IMR-90 (cell line): ENCODE results near the gene TMEM221. TPM values are rescaled to one million over a fixed set of nuclear protein-coding genes. Genes with fewer than 3 reads are reported as not detected.

Experiments
- ATAC-seq: fragments of 200-7000 bp; cut with Tn5 transposase; 2 replicates; pipeline ENCODE4 v1.9.1; 2020; ENCODE audit warnings: low read depth, mild to moderate bottlenecking, moderate library complexity
- BruUV-seq: library from RNA; stranded (reverse); fragments of 400-500 nt; replicated peaks from 2 replicates; lab custom pipeline; 2021; lab: Mats Ljungman, UMichigan
- CTCF ChIA-PET: fragments of 300-600 bp; formaldehyde crosslinking; extraction: SDS; loops from one replicate; lab custom pipeline; 2021; ENCODE audit warnings: antibody characterized with exemption; lab: Yijun Ruan, JAX
- POLR2A ChIA-PET: fragments of 300-600 bp; sonication (Branson Sonifier 250); formaldehyde crosslinking; loops from one replicate; lab custom pipeline; 2022; ENCODE audit warnings: antibody characterized with exemption; ENCODE audit not compliant: unreplicated experiment; lab: Charles Lee
- DNase-seq: peaks from one replicate; pipeline ENCODE4 v3.0.0; 2013
- H2AFZ ChIP-seq: replicated peaks from 2 replicates; pipeline ENCODE3; 2013; ENCODE audit warnings: low read length, mild to moderate bottlenecking; ENCODE audit not compliant: poor library complexity
- H2AK5ac ChIP-seq: 2 replicates; pipeline ENCODE4 v1.6.1; 2013; ENCODE audit warnings: low read depth, low read length, inconsistent platforms
- H2AK9ac ChIP-seq: replicated peaks from 2 replicates; pipeline ENCODE3; 2013; ENCODE audit warnings: mild to moderate bottlenecking, low read depth, low read length, moderate library complexity; ENCODE audit not compliant: poor library complexity
- H2BK120ac ChIP-seq: 2 replicates; pipeline ENCODE4 v1.6.1; 2013; ENCODE audit warnings: low read depth, low read length, inconsistent platforms
- H2BK15ac ChIP-seq: 3 replicates; pipeline ENCODE4 v1.6.1; 2013; ENCODE audit warnings: low read depth, low read length, inconsistent platforms
- H2BK20ac ChIP-seq: 2 replicates; pipeline ENCODE4 v1.6.1; 2013; ENCODE audit warnings: low read depth, mild to moderate bottlenecking, inconsistent platforms, low read length, moderate library complexity
- H2BK5ac ChIP-seq: 2 replicates; pipeline ENCODE4 v1.6.1; 2013; ENCODE audit warnings: mild to moderate bottlenecking, low read depth, low read length, inconsistent platforms; ENCODE audit not compliant: poor library complexity, severe bottlenecking
- H3K14ac ChIP-seq: replicated peaks from 2 replicates; pipeline ENCODE4 v1.6.1; 2013; ENCODE audit warnings: low read depth, low read length, inconsistent platforms
- H3K18ac ChIP-seq: 2 replicates; pipeline ENCODE4 v1.6.1; 2013; ENCODE audit warnings: low read depth, low read length, control low read depth
- H3K23ac ChIP-seq: 2 replicates; pipeline ENCODE4 v1.6.1; 2013; ENCODE audit warnings: low read depth, low read length, inconsistent platforms
- H3K27ac ChIP-seq: 2 replicates; pipeline ENCODE4 v1.5.1; 2013; ENCODE audit warnings: mild to moderate bottlenecking, control low read depth, low read length; ENCODE audit not compliant: insufficient read depth
- H3K27me3 ChIP-seq: 2 replicates; pipeline ENCODE4 v1.6.1; 2013; ENCODE audit warnings: low read length; ENCODE audit not compliant: control insufficient read depth, insufficient read depth
- H3K36me3 ChIP-seq: 2 replicates; pipeline ENCODE4 v1.6.1; 2013; ENCODE audit warnings: low read length, mixed read lengths; ENCODE audit not compliant: control insufficient read depth, insufficient read depth
- H3K4ac ChIP-seq: 2 replicates; pipeline ENCODE4 v1.6.1; 2013; ENCODE audit warnings: low read depth, low read length, inconsistent platforms
- H3K4me1 ChIP-seq: 2 replicates; pipeline ENCODE4 v1.6.1; 2013; ENCODE audit warnings: low read length, mixed read lengths; ENCODE audit not compliant: control insufficient read depth, insufficient read depth
- H3K4me2 ChIP-seq: 2 replicates; pipeline ENCODE4 v1.6.1; 2013; ENCODE audit warnings: low read depth, mild to moderate bottlenecking, control low read depth, low read length, moderate library complexity
- H3K4me3 ChIP-seq: 2 replicates; pipeline ENCODE4 v1.5.1; 2013; ENCODE audit warnings: low read depth, mild to moderate bottlenecking, control low read depth, low read length, moderate library complexity; ENCODE audit not compliant: insufficient read depth
- H3K56ac ChIP-seq: 2 replicates; pipeline ENCODE4 v1.6.1; 2013; ENCODE audit warnings: low read length, inconsistent platforms; ENCODE audit not compliant: insufficient read depth; ENCODE audit errors: extremely low read depth
- H3K79me1 ChIP-seq, 2 experiments: 2 replicates each; pipeline ENCODE4 v1.6.1; 2013; ENCODE audit warnings: low read length in 2 of 2, inconsistent platforms in 1 of 2, low read depth in 1 of 2
- H3K9ac ChIP-seq: 2 replicates; pipeline ENCODE4 v1.6.1; 2013; ENCODE audit warnings: low read depth, low read length, control low read depth
- H3K9me1 ChIP-seq: 2 replicates; pipeline ENCODE4 v1.6.1; 2013; ENCODE audit warnings: low read length, inconsistent platforms; ENCODE audit not compliant: insufficient read depth
- H3K9me3 ChIP-seq: 2 replicates; pipeline ENCODE4 v1.6.1; 2013; ENCODE audit warnings: low read length; ENCODE audit not compliant: control insufficient read depth, insufficient read depth
- H4K20me1 ChIP-seq: 2 replicates; pipeline ENCODE4 v1.6.1; 2013; ENCODE audit warnings: low read length, inconsistent platforms; ENCODE audit not compliant: insufficient read depth
- H4K5ac ChIP-seq: 2 replicates; pipeline ENCODE4 v1.6.1; 2013; ENCODE audit warnings: mild to moderate bottlenecking, low read depth, low read length, control low read depth
- H4K8ac ChIP-seq, 2 experiments: 2 replicates each; pipeline ENCODE4 v1.6.1; 2013; ENCODE audit warnings: low read depth in 2 of 2, low read length in 2 of 2, control low read depth in 1 of 2, inconsistent platforms in 1 of 2
- H4K91ac ChIP-seq: 2 replicates; pipeline ENCODE4 v1.6.1; 2013; ENCODE audit warnings: low read depth, low read length, inconsistent platforms; ENCODE audit not compliant: insufficient read depth
- MXI1 ChIP-seq: IDR thresholded peaks from 2 replicates; pipeline ENCODE4 v1.6.1; 2012; ENCODE audit warnings: low read depth, mild to moderate bottlenecking, low read length, moderate library complexity, borderline replicate concordance
- NFE2L2 ChIP-seq: fragments of 150-350 bp; IDR thresholded peaks from 2 replicates; pipeline ENCODE4 v1.6.1; 2016; ENCODE audit warnings: low read depth, mild to moderate bottlenecking, low read length
- USF2 ChIP-seq: fragments of 150-350 bp; IDR thresholded peaks from 2 replicates; pipeline ENCODE4 v1.6.1; 2017; ENCODE audit warnings: mild to moderate bottlenecking, antibody characterized with exemption, low read length, low read depth
- WGBS, 2 experiments: methylation state at CpG; one replicate each; pipeline versions ENCODE4 v1.1.5 to v1.1.7; 2013; ENCODE audit warnings: missing lambda C conversion rate in 2 of 2; ENCODE audit not compliant: insufficient read length in 1 of 2; ENCODE audit errors: extremely low coverage in 2 of 2; 5-methylcytosine and 5-hydroxymethylcytosine counted together
- dilution Hi-C: fragments of 300-500 bp; cut with HindIII; formaldehyde crosslinking; loops from one replicate; pipeline ENCODE4 v1.14.3; 2018; ENCODE audit warnings: low sequenced_read_pairs; ENCODE audit not compliant: unreplicated experiment
- in situ Hi-C: fragments of 300-500 bp; cut with MboI; formaldehyde crosslinking; loops from 3 replicates; pipeline ENCODE4 v1.14.3; 2019; ENCODE audit warnings: low sequenced_read_pairs, inconsistent platforms, mixed read lengths
- intact Hi-C: fragments of 100-400 bp; cut with micrococcal nuclease; formaldehyde crosslinking; loops from 2 replicates; pipeline ENCODE4 v1.10.0; 2022
- polyA plus RNA-seq, 3 experiments: library from polyadenylated mRNA; depleted of rRNA; stranded (reverse); fragments of >200 nt; gene quantifications; 2 replicates each; pipeline ENCODE4 v1.2.3, GENCODE V29; 2012; ENCODE audit warnings: low replicate concordance in 1 of 3
- total RNA-seq: library from RNA; depleted of rRNA; stranded (reverse); fragments of >200 nt; gene quantifications from 2 replicates; pipeline ENCODE4 v1.2.3, GENCODE V29; 2012
- TF ChIP-seq, protein P1 (sequence below): conservative IDR thresholded peaks from 2 replicates; pipeline ENCODE4 v1.5.1; 2012; ENCODE audit warnings: mild to moderate bottlenecking, low read depth, low read length, improper control_type of control experiment

The TMEM221 gene
- total and polyA plus RNA-seq, 2 of the 4 experiments (the other 2 are of a cell fraction) = 0.12 TPM; not detected in 1

DNA sequence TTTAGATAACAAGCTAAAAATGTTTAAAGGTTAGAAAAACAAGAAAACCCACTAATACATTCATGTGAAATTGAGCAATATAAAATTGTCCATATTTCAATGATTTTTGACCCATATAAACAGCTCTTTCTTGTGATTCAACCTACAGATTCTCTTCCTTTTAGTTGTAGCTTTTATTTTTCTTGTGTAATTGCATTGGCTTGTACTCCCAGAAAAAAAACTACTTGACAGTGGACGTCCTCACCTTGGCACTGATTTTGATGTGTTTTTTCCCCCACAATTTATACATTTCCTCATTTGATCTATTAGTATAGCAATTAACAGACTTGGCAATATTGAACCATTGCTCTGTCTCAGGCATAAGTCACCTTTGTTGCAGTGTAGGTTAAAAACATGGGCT, 59.2 kb downstream of the TMEM221 start:
- H3K27me3 ChIP-seq = peaks cover 3% of the 10 kb centered on the region
- no peak overlapping the region for H2BK5ac ChIP-seq
- dilution Hi-C loops (no loop called here), intact Hi-C loops (no loop called here), in situ Hi-C loops (loop anchor here (5.0 kb wide), 1 partner anchor 42 kb away; no protein-coding TSS in a partner anchor)
- no peak overlapping the region for H4K91ac ChIP-seq
- H2AK9ac ChIP-seq = no peak overlapping the region
- no TSS peak for BruUV-seq
- H3K9me1 ChIP-seq = no peaks in the 10 kb centered on the region
- no peak overlapping the region for H3K23ac ChIP-seq
- no peak overlapping the region for H3K4ac ChIP-seq
- no peak overlapping the region for H2AK5ac ChIP-seq
- H3K18ac ChIP-seq = no peak overlapping the region
- H3K27ac ChIP-seq = no peak overlapping the region
- H3K4me2 ChIP-seq = no peak overlapping the region
- DNase-seq = no peak
- no peak overlapping the region for H3K56ac ChIP-seq
- H3K79me1 ChIP-seq = no peaks in the 10 kb centered on the region
- no peaks in the 10 kb centered on the region for H3K36me3 ChIP-seq
- no peaks in the 10 kb centered on the region for H4K20me1 ChIP-seq
- no peak for ATAC-seq
- no peak overlapping the region for H2BK15ac ChIP-seq
- H4K5ac ChIP-seq = no peak overlapping the region
- no peak overlapping the region for H2BK120ac ChIP-seq
- no peak overlapping the region for H2BK20ac ChIP-seq
- peaks cover 2% of the 10 kb centered on the region; the same call in 1 of the 2 replicates for H3K4me1 ChIP-seq
- H3K9me3 ChIP-seq = peaks cover 9% of the 10 kb centered on the region; the same call in 1 of the 2 replicates
- WGBS, 2 experiments = no CpG with 5 or more reads among the region's 1 CpG
- CTCF ChIA-PET = interaction anchor here (0.6 to 1.3 kb wide), 2 partner anchors 84 to 627 kb away, joined by 3 to 4 read pairs; partner anchors contain the start of gene MRPL34
- H2AFZ ChIP-seq = no peak overlapping the region
- H3K14ac ChIP-seq = no peak overlapping the region
- TF ChIP-seq NFE2L2 = no peak
- TF ChIP-seq MXI1 = no peak
- TF ChIP-seq, protein P1, sequence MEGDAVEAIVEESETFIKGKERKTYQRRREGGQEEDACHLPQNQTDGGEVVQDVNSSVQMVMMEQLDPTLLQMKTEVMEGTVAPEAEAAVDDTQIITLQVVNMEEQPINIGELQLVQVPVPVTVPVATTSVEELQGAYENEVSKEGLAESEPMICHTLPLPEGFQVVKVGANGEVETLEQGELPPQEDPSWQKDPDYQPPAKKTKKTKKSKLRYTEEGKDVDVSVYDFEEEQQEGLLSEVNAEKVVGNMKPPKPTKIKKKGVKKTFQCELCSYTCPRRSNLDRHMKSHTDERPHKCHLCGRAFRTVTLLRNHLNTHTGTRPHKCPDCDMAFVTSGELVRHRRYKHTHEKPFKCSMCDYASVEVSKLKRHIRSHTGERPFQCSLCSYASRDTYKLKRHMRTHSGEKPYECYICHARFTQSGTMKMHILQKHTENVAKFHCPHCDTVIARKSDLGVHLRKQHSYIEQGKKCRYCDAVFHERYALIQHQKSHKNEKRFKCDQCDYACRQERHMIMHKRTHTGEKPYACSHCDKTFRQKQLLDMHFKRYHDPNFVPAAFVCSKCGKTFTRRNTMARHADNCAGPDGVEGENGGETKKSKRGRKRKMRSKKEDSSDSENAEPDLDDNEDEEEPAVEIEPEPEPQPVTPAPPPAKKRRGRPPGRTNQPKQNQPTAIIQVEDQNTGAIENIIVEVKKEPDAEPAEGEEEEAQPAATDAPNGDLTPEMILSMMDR = no peak
- no peak for TF ChIP-seq USF2
- no peak overlapping the region for H3K9ac ChIP-seq
- POLR2A ChIA-PET = no interaction called here
- H3K4me3 ChIP-seq = no peak overlapping the region
- H4K8ac ChIP-seq = no peak overlapping the region
